Iris pigment epithelial cell (primary cell): ENCODE data around the gene LPCAT2.

Experiments used
- DNase-seq: peaks from one replicate; pipeline ENCODE4 v3.0.0-alpha.2; 2011; ENCODE audit warnings: low read depth

The LPCAT2 gene

DNA sequence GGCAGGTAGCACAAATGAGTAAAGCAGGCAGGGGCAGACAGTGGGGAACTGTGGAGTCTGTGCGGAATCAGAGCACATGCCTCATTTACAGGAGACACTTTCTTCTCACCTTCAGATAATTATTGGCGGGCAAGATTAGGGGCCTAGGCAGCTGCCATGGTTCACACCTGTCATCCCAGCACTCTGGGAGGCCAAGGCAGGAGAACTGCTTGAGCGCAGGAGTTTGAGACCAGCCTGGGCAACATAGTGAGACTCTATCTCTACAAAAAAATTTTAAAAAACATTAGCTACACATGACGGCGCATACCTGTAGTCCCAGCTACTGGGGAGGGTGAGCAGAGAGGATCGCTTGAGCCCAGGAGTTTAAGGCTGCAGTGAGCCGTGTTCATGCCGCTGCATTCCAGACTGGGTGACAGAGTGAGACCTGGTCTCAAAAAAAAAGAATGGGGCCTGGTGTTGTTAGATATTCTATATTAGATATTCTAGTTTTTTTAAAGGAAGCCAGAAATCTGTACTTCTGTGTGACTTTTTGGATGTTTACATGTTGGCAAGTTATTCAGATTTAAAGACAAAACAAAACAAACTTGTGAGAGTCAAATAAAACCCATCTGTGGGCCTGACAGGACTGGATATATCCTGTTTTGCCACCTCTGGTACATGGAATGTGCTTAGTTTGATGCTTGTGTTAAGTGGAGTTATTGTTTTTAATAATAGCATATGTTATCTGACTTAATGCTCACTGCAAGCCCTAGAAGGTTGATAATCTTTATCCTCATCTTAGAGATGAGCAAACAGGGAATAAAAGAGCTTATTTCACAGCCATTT, 4.9 kb upstream of the LPCAT2 start:
- no peak for DNase-seq

DNA sequence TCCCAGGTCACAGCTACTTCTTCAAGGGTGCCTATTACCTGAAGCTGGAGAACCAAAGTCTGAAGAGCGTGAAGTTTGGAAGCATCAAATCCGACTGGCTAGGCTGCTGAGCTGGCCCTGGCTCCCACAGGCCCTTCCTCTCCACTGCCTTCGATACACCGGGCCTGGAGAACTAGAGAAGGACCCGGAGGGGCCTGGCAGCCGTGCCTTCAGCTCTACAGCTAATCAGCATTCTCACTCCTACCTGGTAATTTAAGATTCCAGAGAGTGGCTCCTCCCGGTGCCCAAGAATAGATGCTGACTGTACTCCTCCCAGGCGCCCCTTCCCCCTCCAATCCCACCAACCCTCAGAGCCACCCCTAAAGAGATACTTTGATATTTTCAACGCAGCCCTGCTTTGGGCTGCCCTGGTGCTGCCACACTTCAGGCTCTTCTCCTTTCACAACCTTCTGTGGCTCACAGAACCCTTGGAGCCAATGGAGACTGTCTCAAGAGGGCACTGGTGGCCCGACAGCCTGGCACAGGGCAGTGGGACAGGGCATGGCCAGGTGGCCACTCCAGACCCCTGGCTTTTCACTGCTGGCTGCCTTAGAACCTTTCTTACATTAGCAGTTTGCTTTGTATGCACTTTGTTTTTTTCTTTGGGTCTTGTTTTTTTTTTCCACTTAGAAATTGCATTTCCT, 3.4 kb upstream of the LPCAT2 start:
- no peak for DNase-seq

DNA sequence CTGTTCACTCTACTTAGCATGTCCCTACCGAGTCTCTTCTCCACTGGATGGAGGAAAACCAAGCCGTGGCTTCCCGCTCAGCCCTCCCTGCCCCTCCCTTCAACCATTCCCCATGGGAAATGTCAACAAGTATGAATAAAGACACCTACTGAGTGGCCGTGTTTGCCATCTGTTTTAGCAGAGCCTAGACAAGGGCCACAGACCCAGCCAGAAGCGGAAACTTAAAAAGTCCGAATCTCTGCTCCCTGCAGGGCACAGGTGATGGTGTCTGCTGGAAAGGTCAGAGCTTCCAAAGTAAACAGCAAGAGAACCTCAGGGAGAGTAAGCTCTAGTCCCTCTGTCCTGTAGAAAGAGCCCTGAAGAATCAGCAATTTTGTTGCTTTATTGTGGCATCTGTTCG, 2.8 kb upstream of the LPCAT2 start:
- DNase-seq = no peak

DNA sequence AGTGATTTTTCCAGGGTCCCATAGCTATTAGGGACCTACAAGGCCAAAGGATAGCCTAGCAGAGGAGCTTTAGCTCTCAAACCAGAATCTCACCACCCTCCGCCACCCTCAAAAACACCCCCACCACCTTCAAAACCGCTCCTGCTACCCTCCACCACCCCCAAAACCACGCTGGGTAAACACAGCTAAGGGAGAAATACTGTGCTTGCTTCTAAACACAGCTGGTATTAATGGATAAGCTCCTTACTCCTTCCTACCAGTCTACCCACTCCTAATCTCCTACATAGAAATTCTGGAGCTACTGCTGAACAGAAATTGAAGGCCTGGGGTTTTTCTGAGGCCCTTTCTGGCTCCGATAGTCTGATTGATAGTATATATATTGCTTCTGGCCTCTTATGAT, 2.2 kb upstream of the LPCAT2 start:
- no peak for DNase-seq

DNA sequence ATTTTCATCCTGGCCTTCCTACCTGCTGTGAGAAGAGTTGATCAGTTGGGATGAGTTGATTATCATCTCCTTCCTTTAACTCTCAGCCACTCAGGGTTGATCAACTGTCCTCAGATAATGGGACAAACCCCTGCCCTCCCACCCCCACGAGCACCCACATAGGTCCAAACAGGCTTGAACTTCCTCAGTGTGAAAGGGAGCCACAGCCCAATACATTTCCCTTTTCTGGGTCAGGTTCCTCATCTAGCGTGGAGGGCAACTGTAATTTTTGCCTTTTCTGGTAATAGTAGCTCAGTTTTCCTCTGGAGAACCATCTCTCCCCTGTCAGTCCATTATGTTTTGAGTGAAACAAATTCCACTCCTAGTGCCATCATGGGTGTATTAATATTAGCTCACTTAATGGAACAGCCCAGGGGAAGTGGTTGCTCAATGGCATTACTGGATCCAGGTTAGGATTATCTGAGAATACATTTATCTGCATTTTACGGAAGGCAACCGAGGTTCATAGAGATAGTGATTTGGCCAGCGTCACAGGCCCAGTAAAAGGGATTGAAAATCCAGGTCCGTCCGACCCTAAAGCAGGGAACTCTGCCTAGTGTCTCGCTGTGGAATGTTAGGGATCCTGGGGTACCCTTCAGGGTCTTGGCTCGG, 476 bp upstream of the LPCAT2 start:
- DNase-seq = no peak

DNA sequence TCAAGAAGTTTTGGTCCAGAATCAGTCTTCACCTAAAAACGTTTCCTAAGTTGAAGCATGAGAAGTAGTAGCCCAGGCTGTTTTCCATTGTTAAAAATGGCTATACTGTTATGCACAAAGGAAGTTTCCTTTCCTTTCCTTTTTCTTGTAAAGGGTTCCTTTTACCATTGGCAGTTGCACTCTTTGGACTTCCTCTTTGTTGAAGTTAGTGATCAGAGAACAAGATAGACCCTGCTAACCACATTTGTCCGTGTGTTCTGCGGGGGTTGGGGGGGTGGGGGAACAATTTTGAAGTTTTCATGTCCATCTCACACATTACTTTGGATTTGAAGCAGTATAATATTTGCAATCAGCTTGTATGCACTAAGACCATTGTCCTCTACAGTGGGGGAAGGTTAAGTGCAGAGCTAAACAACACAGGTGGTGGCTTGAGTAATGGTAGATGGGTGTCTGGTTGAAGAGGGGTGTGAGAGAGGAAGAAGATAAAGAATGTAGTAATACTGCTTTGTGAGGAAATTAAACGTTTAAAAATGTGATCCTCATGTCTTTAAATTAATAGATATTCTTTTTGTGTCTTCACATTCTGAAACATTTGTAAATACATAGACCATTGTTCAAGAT, 1.4 kb downstream of the LPCAT2 start:
- DNase-seq = no peak

DNA sequence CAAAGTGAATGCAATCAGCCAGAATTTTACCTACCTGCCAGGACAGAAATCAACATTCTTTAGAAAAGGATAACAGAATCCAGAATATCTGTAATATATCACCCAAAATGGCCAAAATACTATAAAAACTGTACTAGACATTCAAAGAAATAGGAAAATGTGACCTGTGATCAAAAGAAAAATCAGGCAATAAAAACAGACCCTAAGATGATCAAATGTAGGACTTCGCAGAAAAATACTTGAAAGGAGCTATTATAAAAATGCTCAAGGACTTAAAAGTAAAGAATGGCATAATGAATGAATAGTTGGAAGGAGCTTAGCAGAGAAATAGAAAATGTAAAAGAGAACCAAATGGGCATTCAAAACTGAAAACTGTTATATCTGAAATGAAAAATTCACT, 4.1 kb downstream of the LPCAT2 start:
- DNase-seq = no peak

DNA sequence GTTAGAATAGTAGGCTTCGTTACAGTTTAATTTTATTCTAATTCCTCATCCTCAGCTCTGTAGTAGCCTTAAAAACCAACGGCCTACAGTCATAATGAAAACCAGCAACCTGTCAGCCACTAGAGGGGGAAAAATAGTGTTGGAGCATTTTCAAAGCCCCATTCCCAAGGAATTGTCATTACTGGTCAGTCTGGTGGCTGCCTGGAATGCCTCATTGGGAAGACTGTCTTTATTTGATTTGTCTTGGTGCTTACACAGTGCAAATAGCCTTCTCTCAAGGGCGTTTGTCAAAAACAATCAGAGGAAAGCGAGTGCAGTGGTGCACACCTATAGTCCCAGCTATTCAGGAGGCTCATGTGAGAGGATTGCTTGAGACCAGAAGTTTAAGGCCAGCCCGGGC, 4.7 kb downstream of the LPCAT2 start:
- no peak for DNase-seq

DNA sequence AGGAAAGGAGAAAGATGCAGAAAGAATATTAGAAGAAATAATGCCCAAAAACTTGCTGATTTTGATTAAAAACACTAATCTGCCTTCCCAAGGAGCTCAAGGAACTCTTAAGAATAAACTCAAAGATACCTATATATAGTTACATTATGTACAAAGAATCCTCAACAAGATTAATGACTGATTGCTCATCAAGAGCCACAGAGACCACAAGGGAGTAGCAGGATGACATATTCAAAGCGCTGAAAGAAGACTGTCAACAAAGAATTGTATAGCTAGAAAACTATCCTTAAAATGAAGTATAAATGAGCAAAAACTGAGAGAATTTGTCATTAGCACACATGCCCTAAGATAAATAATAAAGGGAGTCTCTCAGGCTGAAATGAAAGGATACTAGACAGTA, 6.2 kb downstream of the LPCAT2 start:
- no peak for DNase-seq

DNA sequence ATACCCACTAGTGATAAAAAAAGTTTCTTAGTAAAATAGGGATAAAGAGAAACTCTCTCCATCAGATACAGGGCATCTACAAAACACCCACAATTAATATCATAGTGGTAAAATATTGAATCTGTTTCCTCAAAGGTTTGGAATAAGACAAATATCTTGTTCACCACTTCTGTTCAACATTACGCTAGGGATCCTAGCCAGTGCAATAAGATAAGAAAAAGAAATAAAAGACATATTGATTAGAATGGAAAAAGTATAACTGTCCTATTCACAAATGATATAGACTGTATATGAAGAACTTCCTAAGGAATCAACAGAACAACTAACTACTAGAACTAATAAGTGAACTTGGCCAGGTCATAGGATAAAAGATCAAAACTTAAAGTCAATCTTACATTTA, 12.9 kb downstream of the LPCAT2 start:
- DNase-seq = no peak

DNA sequence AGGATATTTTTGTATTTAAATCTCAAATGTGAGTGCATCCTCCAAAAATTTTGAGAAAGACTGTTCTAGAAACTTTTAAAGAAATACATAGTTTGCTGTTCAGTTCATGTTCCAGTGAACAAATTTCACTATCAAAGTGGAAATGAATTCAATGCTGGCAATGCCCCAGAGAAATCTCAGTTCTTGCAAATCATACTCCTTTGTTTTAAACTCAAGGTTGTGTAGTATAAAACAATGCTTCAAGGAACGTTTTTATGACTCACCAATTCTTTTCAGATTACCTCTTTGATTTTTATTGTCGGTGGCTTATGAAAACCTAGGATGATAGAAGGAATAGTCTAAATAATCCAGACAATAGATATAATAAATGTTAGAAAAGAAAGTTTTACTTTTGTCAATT, 17.6 kb downstream of the LPCAT2 start:
- DNase-seq = no peak

DNA sequence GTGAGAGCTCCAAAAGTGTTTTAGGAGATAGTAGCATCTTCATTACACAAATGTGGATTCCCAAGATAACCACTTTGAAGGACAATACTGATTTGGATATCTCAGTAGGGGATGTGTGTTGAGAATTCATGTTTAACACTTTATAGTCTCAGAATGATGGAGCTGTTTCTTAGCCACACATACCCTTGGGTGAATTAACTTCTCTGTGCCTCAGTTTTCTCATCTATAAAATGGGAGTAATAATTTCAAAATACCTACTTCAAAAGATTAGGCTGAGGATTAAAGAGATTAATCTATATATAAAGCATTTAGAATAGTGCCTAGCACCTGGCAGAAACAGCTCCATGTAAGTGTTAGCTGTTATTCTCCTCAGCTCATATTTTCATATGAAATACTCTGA, 19.0 kb downstream of the LPCAT2 start:
- DNase-seq = no peak

DNA sequence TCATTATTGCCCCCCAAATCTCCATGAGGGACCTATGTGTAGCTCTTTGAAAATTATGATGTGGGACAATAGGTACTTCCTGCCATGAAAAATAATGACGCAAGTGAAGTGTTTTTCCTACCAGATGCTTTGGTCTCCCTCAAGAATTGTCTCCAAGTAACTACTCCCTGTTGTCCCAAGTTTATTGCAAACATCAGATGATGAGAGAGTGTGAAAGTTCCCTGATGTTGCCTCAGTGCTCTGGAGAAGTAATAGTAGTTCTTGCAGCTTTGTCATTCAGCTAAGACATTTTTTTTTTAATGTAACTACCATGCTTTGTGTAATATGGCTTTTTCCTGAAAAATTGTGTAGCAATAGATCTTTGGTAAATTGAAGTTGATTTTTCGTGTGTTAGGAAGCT, 20.1 kb downstream of the LPCAT2 start:
- DNase-seq = no peak

DNA sequence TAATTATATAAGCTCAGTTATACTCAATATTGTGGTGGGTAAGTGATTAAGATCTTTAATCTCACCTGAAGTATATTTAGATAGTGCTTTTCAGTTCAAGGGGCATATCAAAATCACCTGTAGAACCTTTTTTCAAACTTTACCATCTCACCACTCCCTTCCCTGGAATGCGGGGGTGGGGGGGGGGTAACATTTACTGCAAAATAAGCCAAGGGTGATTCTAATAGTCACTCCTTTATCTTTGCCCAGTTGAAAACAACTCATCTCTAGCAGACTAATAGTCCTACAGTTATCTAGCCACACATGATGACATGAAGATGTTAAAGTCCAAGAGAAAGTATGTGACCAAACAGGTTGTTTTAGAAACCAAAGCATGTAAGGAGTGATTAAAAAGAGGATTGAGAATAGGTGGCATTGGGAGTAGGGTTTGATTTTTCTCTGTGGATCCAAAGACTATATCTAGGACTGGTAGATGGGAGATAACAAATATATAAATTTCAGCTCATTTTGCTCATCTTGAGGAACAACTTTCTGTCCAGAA, 21.5 kb downstream of the LPCAT2 start:
- no peak for DNase-seq

DNA sequence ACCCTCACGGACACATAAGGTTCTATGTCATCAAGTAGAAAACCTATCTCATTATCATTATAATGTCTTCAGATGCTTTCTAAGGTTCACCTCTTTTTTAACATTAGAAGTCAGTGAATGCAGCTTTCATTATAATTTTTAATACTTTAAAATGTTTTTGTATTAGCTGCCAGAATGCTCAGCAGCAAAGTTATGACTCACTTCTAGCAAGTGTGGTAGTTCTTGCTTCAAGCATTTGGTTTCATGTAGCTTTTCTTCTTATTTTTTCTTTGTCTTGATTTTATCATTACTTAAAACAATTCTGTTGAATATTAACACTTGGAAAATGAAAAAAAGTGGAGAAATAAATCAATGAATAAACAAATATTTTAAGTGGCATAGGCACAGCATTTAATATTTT, 23.4 kb downstream of the LPCAT2 start:
- DNase-seq = peak; percentile 12

DNA sequence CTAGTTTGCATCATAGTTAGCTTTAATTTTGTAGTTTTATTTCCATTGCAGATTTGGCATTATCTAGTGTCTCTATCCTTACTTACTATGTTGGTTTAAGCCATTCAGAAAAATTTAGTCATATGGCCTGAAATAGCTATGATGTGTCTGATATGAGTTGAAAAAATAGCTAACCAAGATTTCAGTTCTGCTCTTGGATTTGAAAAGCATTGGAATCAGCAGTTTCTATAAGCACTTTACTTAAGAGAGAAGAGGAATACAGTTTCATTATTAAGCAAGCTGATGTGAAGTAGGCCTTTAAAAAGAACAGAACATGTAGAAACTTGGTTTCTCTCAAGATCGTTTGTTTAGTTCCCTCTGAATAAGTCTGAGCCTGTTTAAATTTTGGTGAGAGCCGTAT, 25.9 kb downstream of the LPCAT2 start:
- no peak for DNase-seq

DNA sequence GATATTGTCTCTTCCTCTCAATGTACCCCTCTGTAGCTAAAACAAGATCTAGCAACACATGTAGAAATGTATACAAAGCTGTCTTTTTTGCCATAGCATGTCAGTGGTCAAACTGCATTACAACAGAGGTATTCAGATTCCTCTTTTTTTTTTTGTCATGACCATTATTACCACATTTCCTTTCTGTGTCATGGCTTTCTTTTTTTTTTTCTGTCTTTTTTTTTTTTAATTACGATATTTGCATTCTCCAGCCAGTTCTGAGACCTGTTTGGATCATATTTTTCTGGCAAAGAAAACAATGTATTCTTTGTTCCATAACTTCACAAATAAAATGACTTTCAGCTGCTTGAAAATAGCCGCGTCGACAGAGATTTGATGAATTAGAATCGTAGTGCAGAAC, 30.2 kb downstream of the LPCAT2 start:
- no peak for DNase-seq

DNA sequence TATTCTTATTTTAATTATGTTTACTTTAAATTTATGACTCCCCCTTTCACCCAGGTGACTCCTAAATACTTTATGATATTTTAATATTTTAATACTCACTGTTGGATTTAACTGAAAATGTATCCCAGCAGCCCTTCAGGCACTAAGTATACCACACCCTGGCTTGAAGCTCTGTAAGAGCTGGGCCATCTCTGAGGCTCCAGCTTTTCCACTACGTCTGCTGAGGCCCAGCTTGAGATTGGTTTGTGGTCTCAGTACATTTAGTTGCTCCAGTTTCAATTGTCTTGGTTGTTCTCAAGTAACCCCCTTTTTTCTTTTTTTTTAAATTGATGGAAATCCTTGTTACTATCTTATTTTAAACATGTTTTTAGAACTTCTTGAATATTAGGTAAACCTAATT, 30.6 kb downstream of the LPCAT2 start:
- DNase-seq = no peak

DNA sequence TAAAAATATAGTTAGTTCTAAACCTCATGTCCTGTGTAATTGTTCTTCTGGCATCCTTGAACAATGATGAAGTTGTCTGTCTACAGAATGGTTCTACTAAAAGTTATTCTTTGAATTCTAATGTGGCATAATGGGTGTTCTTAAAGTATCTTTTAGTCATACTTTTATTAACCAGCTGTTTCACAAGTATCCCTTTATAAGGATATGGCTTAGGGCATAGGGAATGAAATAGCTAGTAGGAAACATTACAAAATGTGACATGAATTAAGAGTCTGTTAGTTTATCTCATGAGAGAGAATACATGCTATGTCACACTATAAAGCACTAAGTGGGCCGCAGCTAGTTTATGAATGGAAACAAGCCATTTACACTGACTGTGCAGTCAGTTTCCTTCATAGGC, 31.3 kb downstream of the LPCAT2 start:
- no peak for DNase-seq

DNA sequence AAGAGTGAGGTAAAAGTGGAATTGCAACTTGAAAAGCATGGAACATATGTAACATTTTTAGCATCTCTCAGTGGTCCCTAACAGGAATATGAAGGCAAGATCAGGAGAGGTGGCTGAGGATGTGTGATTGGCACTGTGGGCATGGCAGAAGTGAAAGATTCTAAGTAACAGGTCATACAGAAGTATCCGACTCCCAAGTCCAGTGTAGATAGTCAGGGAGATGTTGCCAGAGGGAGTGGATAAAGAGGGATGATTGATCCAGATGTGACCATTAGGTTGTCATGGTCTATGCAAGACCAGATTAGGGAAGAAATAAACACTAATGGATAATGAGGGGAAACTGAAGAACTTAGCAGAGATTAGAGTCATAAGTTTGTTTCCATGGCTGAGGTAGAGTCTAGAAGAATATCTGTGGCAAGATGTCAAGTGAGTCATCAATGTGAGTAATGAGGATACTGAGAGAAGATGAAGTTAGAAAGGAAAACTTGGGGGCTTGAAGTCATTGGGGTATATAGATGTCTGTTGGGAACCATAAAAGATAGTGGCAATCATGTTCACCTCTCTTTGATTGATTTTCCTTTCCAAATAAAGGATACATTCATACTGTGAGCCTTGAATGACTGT, 33.7 kb downstream of the LPCAT2 start:
- DNase-seq = peak; percentile 71

DNA sequence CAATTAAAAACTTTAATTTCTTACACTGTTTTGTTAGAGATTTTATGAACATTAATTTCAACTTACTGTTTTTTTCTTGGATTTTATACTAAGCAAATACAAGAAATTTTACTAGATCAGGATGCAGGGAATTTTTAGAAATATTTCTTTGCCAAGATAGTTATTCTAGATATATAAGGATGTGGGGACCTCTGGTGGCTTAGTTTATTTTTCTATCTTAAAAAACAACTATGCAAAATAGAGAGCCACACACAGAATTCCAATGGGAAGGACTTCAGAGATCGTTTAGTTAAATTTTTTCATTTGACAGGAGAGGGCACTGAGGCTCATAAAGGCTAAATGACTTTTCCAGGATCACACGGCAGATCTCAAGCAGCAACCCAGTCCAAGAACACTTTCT, 34.6 kb downstream of the LPCAT2 start:
- DNase-seq = peak; percentile 34

DNA sequence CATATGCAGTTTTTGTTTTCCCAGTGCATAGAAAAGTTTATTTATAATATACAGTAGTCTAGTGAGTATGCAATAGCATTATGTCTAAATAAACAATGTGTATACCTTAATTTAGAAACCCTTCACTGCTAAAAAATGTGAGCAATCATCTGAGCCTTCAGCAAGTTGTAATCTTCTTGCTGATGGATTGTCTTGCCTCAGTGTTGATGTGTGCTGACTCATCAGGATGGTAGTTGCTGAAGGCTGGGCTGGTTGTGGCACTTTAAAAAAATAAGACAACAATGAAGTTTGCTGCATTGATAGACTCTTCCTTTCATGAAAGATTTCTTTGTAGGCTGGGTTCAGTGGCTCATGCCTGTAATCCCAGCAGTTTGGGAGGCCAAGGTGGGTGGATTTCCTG, 43.7 kb downstream of the LPCAT2 start:
- peak; percentile 64 for DNase-seq
